DND-41 (cell line): ENCODE results near the gene ATP5MG.

Experiments
- ATAC-seq: fragments of 200-7000 bp; cut with Tn5 transposase; 3 replicates; pipeline ENCODE4 v1.9.1; 2021; ENCODE audit warnings: low read depth; ENCODE audit not compliant: insufficient read depth
- DNase-seq: peaks from one replicate; pipeline ENCODE4 v3.0.0-alpha.2; 2020
- H2AFZ ChIP-seq: 2 replicates; pipeline ENCODE4 v1.6.0; 2012; ENCODE audit warnings: low read depth, low read length
- H3K27ac ChIP-seq: 2 replicates; pipeline ENCODE4 v1.5.1; 2012; ENCODE audit warnings: low read length, inconsistent platforms
- H3K27me3 ChIP-seq: fragments of 200-600 bp; sonication (generic); 2 replicates; pipeline ENCODE4 v1.6.0; 2012; ENCODE audit warnings: low read length, mild to moderate bottlenecking, inconsistent platforms; ENCODE audit not compliant: insufficient read depth, poor library complexity
- H3K36me3 ChIP-seq: 2 replicates; pipeline ENCODE4 v1.5.1; 2012; ENCODE audit warnings: low read length, inconsistent platforms; ENCODE audit not compliant: insufficient read depth
- H3K4me1 ChIP-seq: 2 replicates; pipeline ENCODE4 v1.5.1; 2012; ENCODE audit warnings: mild to moderate bottlenecking, low read length; ENCODE audit not compliant: insufficient read depth
- H3K4me2 ChIP-seq: 2 replicates; pipeline ENCODE4 v1.6.0; 2012; ENCODE audit warnings: mild to moderate bottlenecking, moderate library complexity, low read length, inconsistent platforms; ENCODE audit not compliant: insufficient read depth
- H3K4me3 ChIP-seq, 2 experiments: fragments of 200-600 bp in 1 of 2; shearing (Covaris generic) in 1 of 2; 2 replicates each; pipeline ENCODE4 v1.5.1; 2012 to 2016; ENCODE audit warnings: inconsistent platforms in 2 of 2, low read length in 2 of 2, mild to moderate bottlenecking in 2 of 2, low read depth in 1 of 2, moderate library complexity in 1 of 2
- H3K79me2 ChIP-seq: 2 replicates; pipeline ENCODE4 v1.6.0; 2012; ENCODE audit warnings: low read length, inconsistent platforms; ENCODE audit not compliant: insufficient read depth
- H3K9ac ChIP-seq: 2 replicates; pipeline ENCODE4 v1.6.0; 2012; ENCODE audit warnings: low read depth, mild to moderate bottlenecking, inconsistent platforms, low read length, moderate library complexity
- H3K9me3 ChIP-seq: 2 replicates; pipeline ENCODE4 v1.5.1; 2012; ENCODE audit warnings: low read length, moderate library complexity, mild to moderate bottlenecking, inconsistent platforms; ENCODE audit not compliant: insufficient read depth, severe bottlenecking
- H4K20me1 ChIP-seq: 2 replicates; pipeline ENCODE4 v1.6.0; 2012; ENCODE audit warnings: low read length; ENCODE audit not compliant: insufficient read depth
- EZH2 ChIP-seq: IDR thresholded peaks from 3 replicates; pipeline ENCODE4 v1.6.1; 2012; ENCODE audit warnings: borderline replicate concordance, low read depth, mild to moderate bottlenecking, moderate library complexity, low read length, inconsistent platforms; ENCODE audit not compliant: severe bottlenecking
- TF ChIP-seq, protein P1 (sequence below): IDR thresholded peaks from 2 replicates; pipeline ENCODE4 v1.5.1; 2012; ENCODE audit warnings: borderline replicate concordance, low read length, moderate library complexity, mild to moderate bottlenecking; ENCODE audit not compliant: poor library complexity, severe bottlenecking; ENCODE audit errors: extremely low read depth

Gene ATP5MG

DNA sequence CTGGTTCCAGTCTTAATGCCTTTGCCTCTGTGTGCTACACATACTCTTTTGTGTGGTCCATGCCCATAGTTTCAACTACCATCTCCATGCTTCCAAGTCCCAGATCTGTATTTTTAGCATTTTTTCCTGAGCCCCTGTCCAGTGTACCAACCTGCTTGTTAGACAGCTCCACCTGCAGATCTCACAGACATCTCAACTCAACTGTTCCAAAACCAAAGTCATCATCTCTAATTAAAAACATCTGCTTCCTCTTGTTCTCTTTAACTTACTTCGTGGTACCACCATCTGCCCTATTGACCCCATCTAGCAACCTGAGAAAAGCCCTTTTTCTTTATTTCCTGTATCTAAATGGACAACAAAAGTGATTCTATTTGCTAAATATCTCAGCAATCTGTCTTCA, 26.3 kb downstream of the ATP5MG start:
- Histone ChIP-seq H3K79me2 (no peaks in the 10 kb centered on the region), H4K20me1 (no peaks in the 10 kb centered on the region), H3K27ac (no peak overlapping the region), H3K4me1 (no peaks in the 10 kb centered on the region), H3K9me3 (no peaks in the 10 kb centered on the region), H3K4me2 (no peak overlapping the region), H2AFZ (no peak overlapping the region), H3K4me3 (no peak overlapping the region), H3K9ac (no peak overlapping the region), H3K36me3 (no peaks in the 10 kb centered on the region), H3K27me3 (no peaks in the 10 kb centered on the region)
- ATAC-seq, result no peak
- no peak for DNase-seq
- no peak for TF ChIP-seq EZH2
- TF ChIP-seq, protein P1, sequence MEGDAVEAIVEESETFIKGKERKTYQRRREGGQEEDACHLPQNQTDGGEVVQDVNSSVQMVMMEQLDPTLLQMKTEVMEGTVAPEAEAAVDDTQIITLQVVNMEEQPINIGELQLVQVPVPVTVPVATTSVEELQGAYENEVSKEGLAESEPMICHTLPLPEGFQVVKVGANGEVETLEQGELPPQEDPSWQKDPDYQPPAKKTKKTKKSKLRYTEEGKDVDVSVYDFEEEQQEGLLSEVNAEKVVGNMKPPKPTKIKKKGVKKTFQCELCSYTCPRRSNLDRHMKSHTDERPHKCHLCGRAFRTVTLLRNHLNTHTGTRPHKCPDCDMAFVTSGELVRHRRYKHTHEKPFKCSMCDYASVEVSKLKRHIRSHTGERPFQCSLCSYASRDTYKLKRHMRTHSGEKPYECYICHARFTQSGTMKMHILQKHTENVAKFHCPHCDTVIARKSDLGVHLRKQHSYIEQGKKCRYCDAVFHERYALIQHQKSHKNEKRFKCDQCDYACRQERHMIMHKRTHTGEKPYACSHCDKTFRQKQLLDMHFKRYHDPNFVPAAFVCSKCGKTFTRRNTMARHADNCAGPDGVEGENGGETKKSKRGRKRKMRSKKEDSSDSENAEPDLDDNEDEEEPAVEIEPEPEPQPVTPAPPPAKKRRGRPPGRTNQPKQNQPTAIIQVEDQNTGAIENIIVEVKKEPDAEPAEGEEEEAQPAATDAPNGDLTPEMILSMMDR, result no peak

- ATAC-seq, result no peak
- Histone ChIP-seq H3K27ac (no peak overlapping the region), H3K4me3 (no peak overlapping the region), H3K27me3 (no peaks in the 10 kb centered on the region), H3K79me2 (peaks cover 10% of the 10 kb centered on the region; the same call in 1 of the 2 replicates), H3K4me1 (peaks cover 15% of the 10 kb centered on the region), H3K9ac (no peak overlapping the region), H3K36me3 (no peaks in the 10 kb centered on the region), H4K20me1 (no peaks in the 10 kb centered on the region), H3K9me3 (no peaks in the 10 kb centered on the region), H3K4me2 (no peak overlapping the region), H2AFZ (no peak overlapping the region)
- no peak for DNase-seq
- no peak for TF ChIP-seq EZH2
- TF ChIP-seq, protein P1, result no peak
Observed at GRCh38 chr11:118430956-118431355, 29.6 kb downstream of the ATP5MG start.

DNA sequence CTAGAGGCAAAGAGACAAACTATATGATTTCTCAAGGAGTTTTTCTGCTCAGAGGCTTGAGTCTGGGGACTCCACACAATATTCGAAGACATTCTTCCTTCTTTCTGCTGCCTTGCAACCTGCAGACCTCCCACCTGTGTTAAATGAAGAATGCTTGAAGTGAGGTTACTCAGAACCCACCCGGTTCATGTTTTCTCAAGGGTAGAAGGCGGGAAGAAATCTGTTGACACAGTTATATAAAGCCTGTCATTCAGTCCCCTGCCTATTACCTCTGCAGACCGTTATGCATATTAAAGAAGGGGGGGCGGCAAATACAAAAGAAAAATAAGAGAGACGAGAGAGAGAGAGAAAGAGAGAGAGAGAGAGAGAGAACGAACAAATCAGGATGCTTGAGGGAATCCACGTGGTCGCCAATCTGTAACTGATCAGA, 32.7 kb downstream of the ATP5MG start:
- Histone ChIP-seq H3K9me3 (no peaks in the 10 kb centered on the region), H3K27me3 (no peaks in the 10 kb centered on the region), H3K9ac (peak overlapping the region; percentile 94), H3K4me3 (peak overlapping the region; percentile 54 to 72; a peak in 3 of 4 replicates), H3K36me3 (peaks cover 1% of the 10 kb centered on the region), H2AFZ (peak overlapping the region; percentile 82), H3K27ac (peak overlapping the region; percentile 98), H3K4me2 (peak overlapping the region; percentile 80), H3K79me2 (peaks cover 38% of the 10 kb centered on the region), H4K20me1 (peaks cover 21% of the 10 kb centered on the region), H3K4me1 (peaks cover 31% of the 10 kb centered on the region)
- DNase-seq (no peak), ATAC-seq (no peak)
- TF ChIP-seq, protein P1, result no peak
- TF ChIP-seq EZH2, result no peak
